ENCODE results near the gene RNF32. TPM values are rescaled to one million over a fixed set of nuclear protein-coding genes. Genes with fewer than 3 reads are reported as not detected.

RNF32 gene
- total and polyA plus RNA-seq, 2 of the 13 experiments (the other 11 are each of a cell fraction or from before 2014, with no cell fraction given) = not detected

- TF ChIP-seq ZNF34 (CRISPR knock-in tag; IDR thresholded peaks at IDR 0.05; ENCODE audit: borderline replicate concordance) (no peak), ADNP (CRISPR knock-in tag; IDR thresholded peaks at IDR 0.05) (no peak), ZNF431 (CRISPR knock-in tag; IDR thresholded peaks at IDR 0.05; ENCODE audit: borderline replicate concordance, low read depth) (no peak), SETDB1 (CRISPR knock-in tag; IDR thresholded peaks at IDR 0.05; ENCODE audit: borderline replicate concordance) (no peak), TFDP2 (CRISPR knock-in tag; IDR thresholded peaks at IDR 0.05) (no peak), JUN (CRISPR knock-in tag; IDR thresholded peaks at IDR 0.05) (no peak), BRD4 (CRISPR knock-in tag; IDR thresholded peaks at IDR 0.05) (no peak), ZNF709 (CRISPR knock-in tag; IDR thresholded peaks at IDR 0.05) (no peak), RBAK (CRISPR knock-in tag; IDR thresholded peaks at IDR 0.05) (no peak), ZNF17 (CRISPR knock-in tag; IDR thresholded peaks at IDR 0.05) (no peak), AGO1 (IDR thresholded peaks at IDR 0.05; ENCODE audit: low read depth, low read length, poor library complexity, severe bottlenecking) (no peak), ZNF839 (CRISPR knock-in tag; IDR thresholded peaks at IDR 0.05; ENCODE audit: borderline replicate concordance) (no peak), FOXO4 (CRISPR knock-in tag; conservative IDR thresholded peaks at IDR 0.05) (no peak), ELF1 (CRISPR knock-in tag; IDR thresholded peaks at IDR 0.05) (no peak), BCL6 (CRISPR knock-in tag; IDR thresholded peaks at IDR 0.05) (peak; percentile 95), HIVEP1 (CRISPR knock-in tag; IDR thresholded peaks at IDR 0.05) (no peak), ZHX1 (CRISPR knock-in tag; IDR thresholded peaks at IDR 0.05; ENCODE audit: low read depth) (no peak), KLF9 (CRISPR knock-in tag; IDR thresholded peaks at IDR 0.05; ENCODE audit: low read depth) (no peak), HNRNPK (IDR thresholded peaks at IDR 0.05; ENCODE audit: low read depth, low read length, poor library complexity, severe bottlenecking) (no peak), ZNF510 (CRISPR knock-in tag; IDR thresholded peaks at IDR 0.05; ENCODE audit: low read depth) (no peak), POGZ (CRISPR knock-in tag; IDR thresholded peaks at IDR 0.05) (no peak), NFATC3 (CRISPR knock-in tag; IDR thresholded peaks at IDR 0.05) (no peak), BRCA1 (CRISPR knock-in tag; IDR thresholded peaks at IDR 0.05) (no peak), MIXL1 (CRISPR knock-in tag; IDR thresholded peaks at IDR 0.05) (no peak), GPN1 (CRISPR knock-in tag; IDR thresholded peaks at IDR 0.05; ENCODE audit: borderline replicate concordance) (no peak), MAX (IDR thresholded peaks at IDR 0.05) (peak; percentile 36; the same call in 1 of the 2 replicates)
Measured at GRCh38 chr7:156666368-156667109, 26.0 kb downstream of the RNF32 start (continued).

Measured in HepG2 (cell line).